ENCODE results near the gene CERS6.

Gene CERS6

GRCh38 chr2:168692132-168692744, 236.2 kb downstream of the CERS6 start:
- FAIRE-seq (no peak), DNase-seq (ENCODE audit: low spot score) (no peak)

GRCh38 chr2:168694173-168694572, 238.1 kb downstream of the CERS6 start:
- DNase-seq (ENCODE audit: low spot score) (no peak), FAIRE-seq (no peak)

- no peak for FAIRE-seq
Observed at GRCh38 chr2:168694866-168695265, 238.8 kb downstream of the CERS6 start.

GRCh38 chr2:168697668-168698121, 241.6 kb downstream of the CERS6 start:
- FAIRE-seq (no peak), DNase-seq (ENCODE audit: low spot score) (no peak)

More at GRCh38 chr2:168694866-168695265, 238.8 kb downstream of the CERS6 start:
- no peak for DNase-seq (ENCODE audit: low spot score)

GRCh38 chr2:168698969-168699368, 242.9 kb downstream of the CERS6 start:
- no peak for DNase-seq (ENCODE audit: low spot score)
- FAIRE-seq, result no peak

GRCh38 chr2:168699844-168700417, 243.9 kb downstream of the CERS6 start:
- FAIRE-seq, result no peak
- no peak for DNase-seq (ENCODE audit: low spot score)

- FAIRE-seq (no peak), DNase-seq (ENCODE audit: low spot score) (no peak)
Observed at GRCh38 chr2:168700615-168701245, 244.7 kb downstream of the CERS6 start.

- FAIRE-seq, result no peak
Observed at GRCh38 chr2:168702579-168702978, 246.5 kb downstream of the CERS6 start.

GRCh38 chr2:168703926-168704325, 247.9 kb downstream of the CERS6 start:
- FAIRE-seq (no peak), DNase-seq (ENCODE audit: low spot score) (peak; percentile 12)

More at GRCh38 chr2:168702579-168702978, 246.5 kb downstream of the CERS6 start:
- DNase-seq (ENCODE audit: low spot score), result no peak

GRCh38 chr2:168705534-168706470, 249.7 kb downstream of the CERS6 start:
- FAIRE-seq, result no peak
- no peak for DNase-seq (ENCODE audit: low spot score)

GRCh38 chr2:168706806-168707205, 250.7 kb downstream of the CERS6 start:
- FAIRE-seq, result no peak
- no peak for DNase-seq (ENCODE audit: low spot score)

GRCh38 chr2:168708080-168708479, 252.0 kb downstream of the CERS6 start:
- DNase-seq (ENCODE audit: low spot score) (no peak), FAIRE-seq (no peak)

- FAIRE-seq (no peak), DNase-seq (ENCODE audit: low spot score) (no peak)
Observed at GRCh38 chr2:168710754-168711467, 254.8 kb downstream of the CERS6 start.

GRCh38 chr2:168712053-168712452, 256.0 kb downstream of the CERS6 start:
- DNase-seq (ENCODE audit: low spot score) (no peak), FAIRE-seq (no peak)

GRCh38 chr2:168713325-168713724, 257.3 kb downstream of the CERS6 start:
- no peak for FAIRE-seq

GRCh38 chr2:168715849-168716248, 259.8 kb downstream of the CERS6 start:
- FAIRE-seq (no peak), DNase-seq (ENCODE audit: low spot score) (no peak)

More at GRCh38 chr2:168713325-168713724, 257.3 kb downstream of the CERS6 start:
- no peak for DNase-seq (ENCODE audit: low spot score)

GRCh38 chr2:168716839-168717238, 260.8 kb downstream of the CERS6 start:
- FAIRE-seq, result no peak
- DNase-seq (ENCODE audit: low spot score), result no peak

GRCh38 chr2:168717790-168718502, 261.9 kb downstream of the CERS6 start:
- no peak for FAIRE-seq
- DNase-seq (ENCODE audit: low spot score), result no peak

- DNase-seq (ENCODE audit: low spot score), result no peak
- FAIRE-seq, result no peak
Observed at GRCh38 chr2:168718622-168719021, 262.6 kb downstream of the CERS6 start.

GRCh38 chr2:168719446-168719845, 263.4 kb downstream of the CERS6 start:
- DNase-seq (ENCODE audit: low spot score), result no peak
- no peak for FAIRE-seq
